OCI-LY1 (cell line): Measurements from ENCODE around the gene MPPED1.

ENCODE experiments used
- CTCF ChIP-seq: fragments of 200-600 bp; sonication (generic), shearing (Covaris generic); IDR thresholded peaks from 2 replicates; pipeline ENCODE4 v1.5.1; 2017; ENCODE audit warnings: mild to moderate bottlenecking, antibody characterized with exemption, low read length, moderate library complexity, mixed read lengths
- EZH2 ChIP-seq: fragments of 200-600 bp; sonication (generic), shearing (Covaris generic); IDR thresholded peaks from 2 replicates; pipeline ENCODE4 v1.8.0; 2017; ENCODE audit warnings: borderline replicate concordance, mixed run types, mild to moderate bottlenecking, antibody characterized with exemption, low read length, moderate library complexity, mixed read lengths

- TF ChIP-seq CTCF, result no peak
- TF ChIP-seq EZH2, result no peak
Measured at GRCh38 chr22:43421046-43421665, 9.3 kb downstream of the MPPED1 start.
